ENCODE results near the gene CDH13. TPM values are rescaled to one million over a fixed set of nuclear protein-coding genes. Genes with fewer than 3 reads are reported as not detected.

The CDH13 gene
- total RNA-seq, 1 donor from 2014 or later, result 46.4 TPM

DNA sequence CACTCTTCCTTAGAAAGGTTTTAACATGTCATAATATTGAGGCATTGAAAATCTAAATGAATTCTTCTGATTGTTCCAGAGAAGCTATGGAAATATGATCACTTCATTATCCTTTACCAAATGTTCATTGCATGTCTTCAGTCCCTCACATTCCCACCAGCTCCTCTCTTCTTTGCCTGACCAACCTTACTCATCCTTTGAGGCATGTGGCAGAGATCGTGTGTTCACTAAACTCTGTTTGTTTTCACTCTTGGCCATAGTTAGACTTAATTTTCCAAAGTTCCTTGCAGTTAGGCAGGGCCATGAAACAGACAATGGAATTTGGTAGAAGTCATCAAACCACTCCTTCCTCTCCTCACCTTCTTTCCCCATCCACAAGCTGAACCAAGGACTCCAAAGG lies 914.5 kb downstream of the CDH13 start:
- Mint-ChIP-seq H3K36me3 (no peaks in the 10 kb centered on the region), H3K27me3 (peaks cover 26% of the 10 kb centered on the region), H3K9me3 (no peaks in the 10 kb centered on the region), H3K27ac (no peak overlapping the region), H3K4me3 (no peak overlapping the region), H3K4me1 (ENCODE audit: unreplicated experiment) (no peaks in the 10 kb centered on the region)
- no peak for TF ChIP-seq CTCF (conservative IDR thresholded peaks at IDR 0.05)
- DNase-seq (ENCODE audit: extremely low spot score, unreplicated experiment), result no peak

- H3K27me3 Mint-ChIP-seq, result peaks cover 25% of the 10 kb centered on the region
- no peaks in the 10 kb centered on the region for H3K36me3 Mint-ChIP-seq
Measured at GRCh38 chr16:83542491-83542890, 915.7 kb downstream of the CDH13 start.

GRCh38 chr16:83549316-83550182 lies 922.8 kb downstream of the CDH13 start:
- Mint-ChIP-seq H3K36me3 (no peaks in the 10 kb centered on the region), H3K4me3 (no peak overlapping the region), H3K4me1 (ENCODE audit: unreplicated experiment) (no peaks in the 10 kb centered on the region), H3K27ac (no peak overlapping the region), H3K9me3 (no peaks in the 10 kb centered on the region), H3K27me3 (peaks cover 36% of the 10 kb centered on the region)
- TF ChIP-seq CTCF (conservative IDR thresholded peaks at IDR 0.05), result no peak
- no peak for DNase-seq (ENCODE audit: extremely low spot score, unreplicated experiment)

More at GRCh38 chr16:83542491-83542890, 915.7 kb downstream of the CDH13 start:
- Mint-ChIP-seq H3K4me3 (no peak overlapping the region), H3K27ac (no peak overlapping the region), H3K4me1 (ENCODE audit: unreplicated experiment) (no peaks in the 10 kb centered on the region), H3K9me3 (no peaks in the 10 kb centered on the region)
- DNase-seq (ENCODE audit: extremely low spot score, unreplicated experiment), result no peak
- no peak for TF ChIP-seq CTCF (conservative IDR thresholded peaks at IDR 0.05)

- peaks cover 36% of the 10 kb centered on the region for H3K27me3 Mint-ChIP-seq
- no peaks in the 10 kb centered on the region for H3K4me1 Mint-ChIP-seq (ENCODE audit: unreplicated experiment)
- H3K4me3 Mint-ChIP-seq, result no peak overlapping the region
- H3K9me3 Mint-ChIP-seq, result no peaks in the 10 kb centered on the region
- H3K27ac Mint-ChIP-seq, result no peak overlapping the region
- H3K36me3 Mint-ChIP-seq, result no peaks in the 10 kb centered on the region
- TF ChIP-seq CTCF (conservative IDR thresholded peaks at IDR 0.05), result no peak
- DNase-seq (ENCODE audit: extremely low spot score, unreplicated experiment), result no peak
Measured at GRCh38 chr16:83550183-83550569, 923.4 kb downstream of the CDH13 start.

DNA sequence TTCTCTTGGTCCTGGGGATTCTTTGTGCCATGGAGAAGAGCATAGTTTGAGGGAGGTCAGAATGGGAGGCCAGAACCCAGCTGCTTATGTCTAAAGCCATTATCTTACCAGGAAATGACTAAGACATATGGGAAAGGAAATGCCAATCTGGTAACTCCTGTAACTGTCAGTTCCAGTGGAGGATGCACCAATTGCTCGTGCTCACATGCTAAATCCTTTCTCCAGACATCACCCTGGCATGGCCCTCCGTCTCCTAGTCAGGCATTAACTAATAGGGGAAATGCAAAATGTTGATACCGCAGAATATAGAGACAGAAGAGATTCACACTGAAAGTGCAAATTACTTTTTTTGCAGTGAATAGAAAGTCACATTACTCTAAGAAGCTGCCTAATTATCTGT lies 925.5 kb downstream of the CDH13 start:
- no peak for TF ChIP-seq CTCF (conservative IDR thresholded peaks at IDR 0.05)
- no peaks in the 10 kb centered on the region for H3K4me1 Mint-ChIP-seq (ENCODE audit: unreplicated experiment)

More for the DNA sequence above, 925.5 kb downstream of the CDH13 start:
- no peaks in the 10 kb centered on the region for H3K36me3 Mint-ChIP-seq
- no peak for DNase-seq (ENCODE audit: extremely low spot score, unreplicated experiment)
- H3K27ac Mint-ChIP-seq, result no peak overlapping the region
- no peak overlapping the region for H3K4me3 Mint-ChIP-seq
- H3K9me3 Mint-ChIP-seq, result no peaks in the 10 kb centered on the region
- peaks cover 31% of the 10 kb centered on the region for H3K27me3 Mint-ChIP-seq
